ENCODE results near the gene TRABD2B.

TRABD2B gene

DNA sequence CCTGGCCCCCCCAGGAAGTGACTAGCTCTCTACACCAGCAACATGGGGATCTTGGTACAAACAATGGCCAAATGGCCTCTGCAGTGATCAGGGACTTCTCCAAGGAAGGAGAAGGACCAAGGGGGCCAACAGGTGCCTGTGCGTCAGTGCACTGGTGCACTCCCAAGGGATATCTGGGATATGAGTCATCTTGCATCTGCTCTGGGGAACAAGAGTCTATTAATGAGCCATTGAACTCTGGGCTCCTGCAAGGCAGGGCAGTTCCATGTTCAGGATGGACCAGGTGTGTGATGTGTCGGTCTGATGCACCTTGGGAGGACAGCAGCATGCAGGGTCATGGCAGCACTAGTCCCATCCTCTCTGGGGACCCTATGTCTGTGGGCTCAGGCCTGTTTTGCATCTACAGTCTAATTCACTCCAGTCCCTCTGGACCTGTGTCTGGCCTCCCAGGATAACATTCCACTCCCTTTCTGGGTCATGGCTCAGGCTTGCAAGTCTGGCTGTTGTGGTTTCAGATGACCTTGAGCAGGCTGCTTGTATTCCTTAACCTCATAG lies 125.3 kb downstream of the TRABD2B start:
- DNase-seq: no peak

DNA sequence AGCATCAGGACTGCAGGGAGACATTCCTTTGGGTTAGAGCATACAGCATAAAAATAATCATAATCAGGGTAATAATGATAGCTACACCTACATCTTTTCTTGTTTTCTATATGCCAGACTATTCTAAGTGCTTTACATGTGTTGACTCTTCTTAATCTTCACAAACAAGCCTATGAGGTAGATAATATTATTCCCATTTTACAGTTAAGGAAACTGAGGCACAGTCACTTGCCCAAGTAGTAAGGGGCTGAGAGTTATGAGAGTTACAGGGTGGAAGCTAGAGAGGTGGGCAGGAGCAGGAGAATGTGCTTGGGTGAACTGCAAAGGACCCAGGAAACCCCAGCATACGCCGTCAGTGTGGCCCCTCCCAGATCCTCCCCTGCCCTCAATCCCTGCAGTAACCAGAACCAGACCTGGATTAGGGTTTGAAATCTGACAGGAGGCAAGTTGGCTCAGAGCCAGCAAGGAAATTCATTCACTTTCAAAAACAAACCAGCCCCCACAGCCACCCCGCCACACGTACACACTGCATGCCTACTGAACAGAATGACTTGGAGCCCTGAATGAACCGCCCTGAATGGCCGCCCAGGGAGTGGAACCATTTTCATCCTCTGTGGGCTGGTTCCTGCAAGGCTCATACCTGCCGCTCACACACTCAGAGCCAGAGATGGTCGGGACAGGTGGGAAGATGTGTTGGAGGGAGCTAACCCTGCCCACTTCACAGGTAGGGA lies 126.1 kb downstream of the TRABD2B start:
- DNase-seq: no peak

DNA sequence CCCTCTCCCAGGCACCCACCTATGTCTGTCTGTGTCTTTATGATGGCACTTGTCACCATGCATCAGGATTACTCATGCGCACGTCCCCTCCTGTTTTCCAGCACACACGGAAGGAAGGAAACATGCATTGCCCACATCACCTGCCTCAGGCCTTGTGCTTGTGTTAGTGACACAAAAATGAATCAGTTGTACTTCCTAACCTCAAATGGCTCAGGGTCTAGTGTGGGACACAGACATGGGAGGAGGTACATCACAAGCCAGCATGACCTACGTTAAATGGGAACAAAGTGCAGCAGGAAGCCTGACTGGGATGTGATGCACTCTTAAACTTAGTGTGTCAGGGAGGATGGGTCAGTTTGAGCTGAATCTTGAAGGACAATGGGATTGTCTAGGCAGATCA lies 126.7 kb downstream of the TRABD2B start:
- DNase-seq: no peak

DNA sequence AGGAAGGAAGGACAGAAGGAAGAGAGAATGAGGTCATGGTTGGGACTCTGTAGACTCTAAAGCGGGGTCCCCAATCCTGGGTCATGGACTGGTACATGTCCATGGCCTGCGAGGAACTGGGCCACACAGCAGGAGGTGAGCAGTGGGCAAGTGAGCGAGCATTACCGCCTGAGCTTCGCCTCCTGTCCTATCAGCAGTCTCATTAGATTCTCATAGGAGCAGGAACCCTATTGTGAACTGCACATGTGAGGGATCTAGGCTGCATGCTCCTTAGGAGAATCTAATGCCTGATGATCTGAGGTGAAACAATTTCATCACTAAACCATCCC lies 128.9 kb downstream of the TRABD2B start:
- no peak for DNase-seq

DNA sequence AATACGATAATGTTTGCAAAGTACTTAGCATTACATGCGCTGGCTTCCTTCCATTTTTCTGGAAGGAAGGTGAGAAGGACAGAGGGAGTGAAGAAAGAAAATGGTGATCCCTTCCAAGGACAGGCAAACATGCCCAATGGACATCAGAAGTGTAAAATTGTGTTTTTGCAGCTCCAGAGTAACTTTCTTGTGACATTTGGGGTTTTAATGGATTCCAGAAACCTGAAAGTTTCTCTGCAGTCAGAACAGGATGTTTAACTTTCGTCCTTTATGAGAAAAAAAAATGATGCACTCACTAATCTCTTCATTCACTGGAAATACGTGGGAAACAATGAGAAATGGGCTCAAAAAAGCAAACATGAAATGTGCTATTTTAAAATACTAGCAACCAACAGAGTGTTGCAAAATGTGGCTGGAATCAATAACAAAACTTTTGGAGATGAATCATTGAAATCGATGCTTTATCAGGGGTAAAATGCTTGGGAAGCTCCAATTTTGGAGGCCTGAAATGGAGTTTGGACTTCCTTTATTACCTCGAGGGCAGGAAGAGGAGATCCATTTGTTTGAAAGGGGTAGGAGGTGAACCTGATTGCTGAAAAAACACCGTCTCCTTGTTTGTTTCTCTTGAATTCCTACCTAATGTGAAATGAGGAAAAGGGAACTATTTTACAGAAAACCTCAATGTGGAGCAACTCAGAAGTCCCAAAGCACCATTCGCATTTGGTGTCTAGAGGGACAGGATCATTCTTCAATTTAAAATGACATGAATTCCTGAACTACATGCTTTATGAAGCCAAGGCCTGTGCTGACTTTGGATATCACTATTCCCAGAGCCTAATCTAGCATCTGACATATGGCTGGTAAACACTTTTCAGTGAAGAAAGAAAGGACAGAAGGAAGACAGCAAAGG lies 129.5 kb downstream of the TRABD2B start:
- DNase-seq: no peak

DNA sequence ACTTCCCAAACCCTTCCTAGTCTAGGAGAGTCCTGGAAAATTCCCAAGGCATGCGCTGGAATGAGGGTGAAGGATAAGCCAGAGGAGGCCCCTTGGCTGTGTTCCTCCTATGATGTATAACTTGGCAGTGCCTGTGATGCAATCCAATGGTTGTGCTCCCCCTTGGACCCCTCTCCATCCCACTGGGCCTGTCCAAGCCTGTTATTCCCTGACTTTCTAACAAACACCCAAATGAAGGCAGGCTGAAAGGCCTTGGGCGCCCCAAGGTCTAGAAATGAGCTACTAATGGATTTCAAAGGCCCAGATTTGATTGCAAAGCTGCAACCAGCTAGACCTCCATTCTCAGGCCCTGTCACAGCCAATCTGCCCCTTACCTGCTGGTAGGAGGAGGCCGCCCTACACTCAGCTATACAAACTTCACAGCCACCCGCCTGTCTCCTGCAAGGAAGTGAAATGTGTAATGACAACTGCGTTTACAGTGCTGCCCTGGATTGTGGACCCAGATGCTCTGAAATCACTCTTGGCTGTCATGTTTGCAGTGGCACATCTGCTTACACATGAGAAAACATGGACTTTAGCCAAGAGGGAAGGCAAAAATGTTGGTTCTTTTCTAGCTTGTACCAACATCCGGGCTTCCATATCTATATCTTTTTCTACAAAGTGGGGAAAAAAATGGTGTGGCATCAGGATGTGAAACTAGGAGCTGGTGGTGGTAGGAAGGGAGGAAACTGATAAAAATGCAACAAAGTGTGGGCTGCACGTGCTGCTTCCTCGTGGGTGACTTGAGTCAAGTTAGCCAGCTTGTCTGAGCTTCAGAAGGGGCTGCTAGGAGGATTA lies 130.4 kb downstream of the TRABD2B start:
- DNase-seq: no peak

DNA sequence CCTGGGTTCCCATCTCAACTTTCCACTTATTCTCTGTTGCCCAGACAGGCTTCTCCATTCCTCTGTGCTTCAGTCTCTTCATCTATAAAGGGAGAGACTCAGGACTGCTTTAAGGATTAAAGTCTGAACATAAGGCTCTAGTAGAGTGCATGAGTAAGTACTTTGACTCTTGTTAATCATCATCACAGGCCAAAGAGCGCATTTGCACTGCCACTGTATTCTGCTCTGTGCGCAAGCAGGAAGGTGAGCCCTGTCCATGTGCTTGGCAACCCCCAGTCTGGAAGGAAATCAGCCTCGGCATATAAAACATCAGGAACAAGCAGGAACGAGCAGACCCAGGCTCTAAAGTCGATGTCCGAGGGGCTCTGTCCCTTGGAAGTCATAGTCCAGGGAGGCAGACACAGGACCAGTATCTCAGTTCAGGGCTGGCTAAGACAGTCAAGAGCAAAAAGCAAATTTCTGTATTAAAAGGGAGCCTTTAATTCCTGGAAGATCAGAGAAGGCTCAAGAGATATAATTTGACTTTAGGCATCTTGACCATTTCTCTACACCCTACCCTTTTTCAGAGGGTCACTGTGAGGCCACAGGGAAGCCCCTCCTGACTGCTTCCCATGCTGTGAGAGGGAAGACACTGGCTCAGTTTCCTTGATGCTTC lies 131.2 kb downstream of the TRABD2B start:
- DNase-seq: no peak

DNA sequence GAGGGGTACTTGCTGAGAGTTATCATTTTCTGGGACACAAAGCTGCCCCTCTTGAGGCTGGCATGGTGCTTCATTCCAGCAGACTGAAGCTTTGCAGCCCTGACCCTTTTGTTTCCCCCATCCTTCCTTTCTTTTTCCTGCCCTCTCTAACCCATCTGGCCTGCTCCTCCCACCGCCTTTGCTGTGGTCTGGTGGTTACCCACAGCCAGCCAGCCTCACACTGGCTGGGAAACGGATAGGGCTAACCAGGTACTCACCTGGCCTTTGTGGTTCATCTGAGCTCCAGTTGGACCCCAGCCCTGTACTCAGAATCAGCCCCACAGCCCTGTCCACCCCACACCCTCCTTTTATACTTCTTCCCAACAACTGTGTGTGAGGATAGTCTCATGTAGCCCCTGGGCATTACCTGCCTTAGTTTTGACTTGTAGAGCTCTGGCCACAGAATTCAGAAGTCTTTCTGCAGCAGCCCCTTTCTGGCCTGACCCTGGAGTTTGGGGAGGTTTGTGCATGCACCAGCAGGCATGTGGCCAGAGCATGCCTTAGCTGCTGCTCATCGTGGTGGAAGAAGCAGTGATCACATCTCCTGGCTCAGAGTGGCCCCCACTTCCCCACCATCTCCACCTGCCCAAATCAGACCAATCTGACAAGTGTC lies 138.0 kb downstream of the TRABD2B start:
- DNase-seq: no peak

DNA sequence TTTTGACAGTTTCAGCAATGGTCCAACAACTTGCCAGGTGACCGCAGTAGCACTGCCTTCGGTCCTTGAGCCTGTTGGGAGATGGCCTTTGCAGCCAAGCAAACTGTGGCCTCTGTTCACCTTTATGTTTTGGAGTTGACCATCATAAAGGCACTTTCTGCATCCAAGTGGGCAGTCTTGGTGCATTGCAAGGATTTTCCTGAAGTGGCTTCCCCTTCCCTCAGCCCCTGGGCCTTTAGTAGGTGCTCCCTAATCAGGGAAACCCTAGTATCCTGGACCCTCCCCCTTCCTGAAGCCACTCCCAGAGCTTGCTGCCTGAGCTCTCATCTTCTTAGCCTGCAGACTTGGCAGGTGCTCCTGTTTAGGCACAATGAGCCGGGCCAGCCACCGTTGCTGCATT lies 140.2 kb downstream of the TRABD2B start:
- no peak for DNase-seq

DNA sequence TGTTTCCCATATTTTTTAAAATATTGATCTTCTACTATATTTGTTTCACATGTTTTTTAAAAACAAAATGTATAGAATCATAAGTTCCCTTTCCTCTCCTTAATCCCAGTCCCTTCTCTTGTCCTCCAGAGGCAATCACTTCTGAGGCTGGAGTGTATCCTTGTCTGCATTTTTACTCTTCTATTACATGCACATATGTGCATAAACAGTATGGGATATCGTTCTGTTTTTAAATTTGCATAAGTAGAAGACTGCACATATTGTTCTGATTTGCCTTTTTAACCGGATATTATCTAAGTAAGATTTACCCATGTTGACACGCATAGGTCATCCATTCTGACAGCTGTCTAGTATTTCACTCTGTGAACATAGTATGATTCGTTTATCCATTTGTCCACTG lies 142.0 kb downstream of the TRABD2B start:
- DNase-seq: no peak

DNA sequence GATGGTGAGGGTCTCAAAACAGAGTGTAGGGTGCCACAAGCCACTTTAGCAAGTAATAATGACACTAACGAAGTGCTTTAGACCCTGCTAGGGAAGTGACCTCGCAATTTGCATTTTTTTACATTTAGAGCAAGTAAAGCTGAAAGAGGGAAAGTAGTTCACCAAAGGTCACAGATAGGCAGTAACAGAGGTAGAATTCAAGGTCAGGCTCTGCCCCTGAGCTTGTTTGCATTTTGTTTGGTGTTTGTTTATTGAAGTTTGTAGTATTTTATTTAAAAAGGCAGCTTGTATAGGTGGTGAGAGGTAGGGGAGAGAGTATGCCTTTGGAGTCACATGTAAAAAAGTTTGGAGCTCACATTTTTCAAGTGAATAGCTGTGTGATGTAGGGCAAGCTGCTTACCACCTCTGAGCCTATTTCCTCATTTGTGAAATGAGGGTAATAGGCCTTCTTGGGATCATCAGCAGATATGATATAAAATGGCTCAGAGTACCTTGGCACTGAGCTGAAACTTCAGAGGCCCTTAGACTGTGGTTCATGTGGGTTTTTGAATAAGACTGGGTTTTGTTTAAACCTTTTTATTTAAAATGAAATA lies 142.5 kb downstream of the TRABD2B start:
- no peak for DNase-seq

DNA sequence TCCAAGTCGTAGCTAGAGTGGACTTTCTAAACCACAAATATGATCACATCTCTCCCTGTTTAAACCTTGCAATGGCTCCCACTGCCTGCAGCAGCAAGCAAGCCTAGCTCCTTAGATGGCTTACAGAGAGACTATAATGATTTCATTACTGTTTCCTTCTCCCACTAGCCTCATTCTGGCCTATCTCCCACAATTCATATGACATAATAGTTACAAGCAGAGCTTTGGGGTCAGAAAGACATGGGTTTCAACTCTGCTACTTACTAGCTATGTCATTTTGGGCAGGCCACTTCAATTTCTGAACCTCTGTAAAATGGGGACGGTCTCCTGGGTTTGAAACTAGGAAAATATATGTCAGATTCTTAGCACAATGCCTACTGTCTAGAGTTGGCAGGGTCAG lies 143.3 kb downstream of the TRABD2B start:
- no peak for DNase-seq

DNA sequence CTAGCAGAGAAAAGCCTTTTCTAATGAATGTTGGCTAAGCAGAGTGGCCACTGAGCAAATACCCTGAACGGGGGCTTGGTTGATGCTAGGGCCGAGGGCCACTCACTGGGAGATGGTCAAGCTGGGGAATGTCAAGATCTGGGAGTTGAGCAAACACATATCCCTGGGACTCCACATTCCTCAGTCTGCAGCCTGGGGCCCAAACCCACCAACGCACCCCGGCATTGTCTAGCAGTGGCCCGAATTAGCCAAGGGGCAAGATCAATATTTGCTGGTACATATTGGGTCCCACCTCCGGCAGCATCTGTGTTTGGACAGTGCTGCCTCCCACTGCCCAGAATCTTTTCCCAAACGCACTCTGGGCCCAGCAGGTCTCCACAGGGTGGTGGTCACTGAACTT lies 144.1 kb downstream of the TRABD2B start:
- DNase-seq: no peak

DNA sequence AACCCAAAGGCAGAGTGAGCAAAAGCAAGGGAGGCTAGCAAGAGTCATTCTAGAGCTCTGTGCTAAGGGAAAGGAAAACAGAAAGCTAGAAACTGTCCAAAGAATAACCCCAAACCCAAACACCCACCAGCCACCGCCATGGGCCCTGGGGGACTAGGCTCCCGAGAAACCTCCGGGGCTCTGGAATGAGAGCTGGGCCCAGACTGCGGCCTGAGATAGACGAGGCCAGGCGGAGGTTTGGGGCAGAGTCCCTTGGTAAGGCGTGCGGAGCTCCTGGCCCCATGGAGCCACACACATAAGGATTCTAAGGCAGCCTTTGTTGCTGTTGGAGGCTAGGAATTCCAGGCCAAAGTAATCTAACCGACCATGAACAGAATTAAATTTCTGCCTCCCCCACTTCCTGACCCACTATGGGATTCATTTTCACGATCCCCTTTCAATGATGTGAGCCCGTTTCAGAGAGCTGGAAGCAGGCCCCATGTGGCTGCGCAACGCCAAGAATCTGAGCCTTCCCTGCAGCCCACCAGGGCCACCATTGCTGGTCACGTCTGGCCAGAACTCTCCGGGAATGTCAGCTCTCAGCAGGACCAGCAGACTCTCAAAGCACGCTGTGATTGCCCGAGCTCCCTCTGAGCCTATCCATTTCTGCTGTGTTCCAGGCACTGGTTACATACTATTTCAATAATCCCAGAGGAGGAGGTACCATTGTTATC lies 145.0 kb downstream of the TRABD2B start:
- no peak for DNase-seq

DNA sequence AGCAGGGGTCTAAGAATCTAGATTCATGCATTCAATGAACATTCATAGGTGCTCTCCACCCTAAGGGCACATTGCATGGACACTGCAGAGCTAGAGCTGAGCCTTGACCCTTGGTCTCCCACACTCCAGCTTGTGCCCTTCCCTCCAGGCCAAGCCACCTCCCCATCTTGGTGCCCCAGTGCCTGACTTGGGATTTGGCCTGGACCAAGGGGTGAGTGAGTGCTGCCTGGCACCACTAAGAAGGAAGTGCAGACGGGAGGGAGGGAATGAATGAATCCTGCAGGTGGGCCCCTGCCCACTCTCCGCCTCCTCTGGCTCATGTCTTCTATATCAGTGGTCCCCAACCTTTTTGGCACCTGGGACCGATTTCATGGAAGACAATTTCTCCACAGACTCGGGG lies 146.7 kb downstream of the TRABD2B start:
- no peak for DNase-seq

DNA sequence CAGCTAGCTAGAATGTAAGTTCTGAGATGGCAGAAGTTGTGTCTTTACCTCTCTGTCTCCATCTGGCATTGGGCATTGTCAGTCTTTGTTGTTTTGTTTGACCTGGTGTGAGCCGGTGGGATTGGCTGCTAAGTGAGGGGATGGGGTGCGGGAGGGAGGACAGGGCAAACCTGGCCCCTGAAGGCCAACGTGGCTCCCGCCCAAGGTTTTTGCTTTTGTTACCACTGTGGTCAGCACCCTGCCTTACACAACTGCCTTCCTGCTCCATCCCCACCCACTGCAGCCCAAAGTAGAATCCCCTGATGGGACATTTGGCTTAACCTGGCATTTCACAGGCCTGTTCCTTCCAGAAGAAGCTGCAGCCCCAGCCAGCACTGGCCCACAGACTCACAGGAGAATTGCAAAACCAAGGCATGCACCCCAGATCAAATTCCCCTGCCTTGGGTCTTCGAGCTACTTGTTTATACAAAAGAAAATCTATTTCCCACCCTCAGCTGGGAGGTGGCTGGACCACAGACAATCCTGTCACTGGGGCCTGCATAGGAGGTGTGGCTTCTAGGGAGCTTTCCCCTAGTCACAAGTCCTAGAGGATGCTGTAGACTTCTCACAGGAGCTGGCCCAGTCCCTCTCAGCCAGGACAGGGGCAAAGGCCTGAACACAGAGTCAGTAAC lies 147.5 kb downstream of the TRABD2B start:
- no peak for DNase-seq

DNA sequence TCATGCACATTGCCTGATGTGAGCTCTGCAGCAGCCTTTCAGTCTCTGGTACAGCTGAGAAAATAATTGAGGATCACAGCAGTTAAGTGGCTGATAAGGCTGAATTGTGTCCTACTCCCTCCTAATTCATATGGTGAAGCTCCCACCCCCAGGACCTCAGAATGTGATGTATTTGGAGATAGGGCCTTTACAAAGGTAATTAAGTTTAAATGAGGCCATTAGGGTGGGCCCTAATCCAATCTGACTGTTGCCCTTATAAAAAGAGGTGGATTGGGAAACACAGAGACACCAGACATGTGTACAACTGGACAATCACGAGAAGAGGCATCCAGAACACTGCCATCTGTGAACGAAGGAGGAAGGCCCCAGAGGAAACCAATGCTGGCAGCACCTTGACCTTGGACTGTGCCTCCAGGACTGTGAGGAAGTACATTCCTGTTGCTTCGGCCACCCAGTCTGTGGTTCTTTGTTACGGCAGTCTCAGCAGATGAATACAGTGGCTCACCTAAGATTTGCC lies 148.1 kb downstream of the TRABD2B start:
- no peak for DNase-seq

DNA sequence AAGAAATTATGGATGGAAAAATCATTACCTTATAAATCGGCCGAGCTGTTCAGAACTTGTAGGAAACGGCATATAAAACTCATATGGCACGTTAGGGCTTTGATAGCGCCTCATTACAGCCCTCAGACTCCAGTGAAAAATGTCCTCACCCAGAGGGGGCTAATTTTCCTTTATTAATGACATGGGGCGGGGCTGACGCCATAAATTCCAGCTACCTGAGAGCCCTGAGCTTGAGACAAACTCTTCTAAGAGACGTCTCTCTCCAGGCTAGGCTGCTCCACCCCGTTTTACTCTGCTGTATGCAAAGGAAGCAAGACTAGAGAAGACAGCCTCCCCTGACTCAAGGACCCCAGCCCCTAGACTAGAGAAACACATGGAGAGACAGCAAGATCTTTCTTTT lies 149.4 kb downstream of the TRABD2B start:
- no peak for DNase-seq

DNA sequence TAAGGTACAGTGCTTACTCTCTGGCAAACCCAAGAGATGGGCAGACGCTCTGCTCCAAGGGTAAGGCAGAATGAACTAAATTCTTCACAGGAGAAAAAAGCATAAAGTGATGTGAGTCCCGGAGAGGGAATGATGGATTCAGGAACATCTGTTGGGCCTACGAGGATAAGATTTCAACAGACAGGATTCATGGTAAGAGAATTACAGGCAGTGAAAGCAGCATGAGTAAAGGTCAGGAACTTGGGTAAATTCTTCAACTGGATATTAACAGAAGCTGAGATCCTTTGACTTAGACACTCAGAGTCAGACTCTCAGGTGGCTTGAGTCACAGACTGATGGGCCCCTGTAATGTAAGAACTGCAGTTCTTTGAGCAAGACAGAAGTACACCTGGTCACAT lies 152.6 kb downstream of the TRABD2B start:
- DNase-seq: no peak
